GM19023 (cell line): Measurements from ENCODE around the gene KIF26A.

ENCODE experiments used
- ATAC-seq: cut with Tn5 transposase; IDR thresholded peaks from one replicate; pipeline ENCODE4 v1.9.1; 2021; ENCODE audit warnings: mild to moderate bottlenecking, moderate library complexity; ENCODE audit not compliant: unreplicated experiment

KIF26A gene

GRCh38 chr14:104112113-104112505 is 26.3 kb upstream of the KIF26A start:
- ATAC-seq = no peak

- ATAC-seq = no peak
These were observed 25.5 kb upstream of the KIF26A start for GRCh38 chr14:104112609-104113571.

GRCh38 chr14:104113631-104114420 is 24.6 kb upstream of the KIF26A start:
- ATAC-seq = no peak

GRCh38 chr14:104114421-104115130 is 23.8 kb upstream of the KIF26A start:
- ATAC-seq = no peak

GRCh38 chr14:104115131-104115600 is 23.2 kb upstream of the KIF26A start:
- no peak for ATAC-seq

- no peak for ATAC-seq
These were observed 22.6 kb upstream of the KIF26A start for GRCh38 chr14:104115691-104116287.

GRCh38 chr14:104116288-104116755 is 22.1 kb upstream of the KIF26A start:
- ATAC-seq = no peak

GRCh38 chr14:104116756-104117340 is 21.5 kb upstream of the KIF26A start:
- ATAC-seq = no peak

- no peak for ATAC-seq
These were observed 20.9 kb upstream of the KIF26A start for GRCh38 chr14:104117341-104118005.

- no peak for ATAC-seq
These were observed 20.2 kb upstream of the KIF26A start for GRCh38 chr14:104118006-104118844.

- no peak for ATAC-seq
These were observed 19.3 kb upstream of the KIF26A start for GRCh38 chr14:104119119-104119487.

GRCh38 chr14:104119488-104120251 is 18.7 kb upstream of the KIF26A start:
- ATAC-seq = no peak

- ATAC-seq = no peak
These were observed 18.1 kb upstream of the KIF26A start for GRCh38 chr14:104120281-104120741.

GRCh38 chr14:104121142-104121541 is 17.2 kb upstream of the KIF26A start:
- no peak for ATAC-seq

- ATAC-seq = no peak
These were observed 14.5 kb upstream of the KIF26A start for GRCh38 chr14:104123879-104124278.

GRCh38 chr14:104125011-104125410 is 13.4 kb upstream of the KIF26A start:
- no peak for ATAC-seq

- ATAC-seq = no peak
These were observed 11.6 kb upstream of the KIF26A start for GRCh38 chr14:104126753-104127152.

- no peak for ATAC-seq
These were observed 9.4 kb upstream of the KIF26A start for GRCh38 chr14:104128981-104129380.
